HG02852 (cell line): ENCODE measurements around the gene NR2C2.

Experiments
- ATAC-seq: cut with Tn5 transposase; IDR thresholded peaks from one replicate; pipeline ENCODE4 v1.9.1; 2021; ENCODE audit warnings: mild to moderate bottlenecking, moderate library complexity; ENCODE audit not compliant: unreplicated experiment

The NR2C2 gene

GRCh38 chr3:15056676-15057404, 109.5 kb downstream of the NR2C2 start:
- ATAC-seq = no peak

- no peak for ATAC-seq
Observed at GRCh38 chr3:15060029-15060428, 112.6 kb downstream of the NR2C2 start.

DNA sequence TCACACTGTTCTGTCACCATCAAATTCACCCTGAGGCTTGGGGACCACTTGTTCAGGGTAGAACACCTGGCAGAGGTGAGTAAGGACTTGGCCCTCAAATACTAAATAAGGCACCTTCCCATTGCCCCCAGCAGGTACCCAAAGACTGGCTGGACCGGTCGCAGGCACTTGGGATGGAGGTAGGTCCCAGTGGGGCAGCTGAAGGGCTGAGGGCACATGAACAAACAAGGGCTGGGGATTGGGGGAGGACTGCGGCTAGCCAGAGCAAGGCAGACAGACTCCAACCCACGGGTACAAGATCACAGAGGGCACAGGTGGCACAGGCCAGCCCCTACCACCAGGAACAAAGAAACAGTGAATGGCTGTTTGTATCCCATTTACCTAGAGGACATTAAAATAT, 115.9 kb downstream of the NR2C2 start:
- ATAC-seq = no peak

- ATAC-seq = no peak
Observed at GRCh38 chr3:15063656-15064286, 116.4 kb downstream of the NR2C2 start.

DNA sequence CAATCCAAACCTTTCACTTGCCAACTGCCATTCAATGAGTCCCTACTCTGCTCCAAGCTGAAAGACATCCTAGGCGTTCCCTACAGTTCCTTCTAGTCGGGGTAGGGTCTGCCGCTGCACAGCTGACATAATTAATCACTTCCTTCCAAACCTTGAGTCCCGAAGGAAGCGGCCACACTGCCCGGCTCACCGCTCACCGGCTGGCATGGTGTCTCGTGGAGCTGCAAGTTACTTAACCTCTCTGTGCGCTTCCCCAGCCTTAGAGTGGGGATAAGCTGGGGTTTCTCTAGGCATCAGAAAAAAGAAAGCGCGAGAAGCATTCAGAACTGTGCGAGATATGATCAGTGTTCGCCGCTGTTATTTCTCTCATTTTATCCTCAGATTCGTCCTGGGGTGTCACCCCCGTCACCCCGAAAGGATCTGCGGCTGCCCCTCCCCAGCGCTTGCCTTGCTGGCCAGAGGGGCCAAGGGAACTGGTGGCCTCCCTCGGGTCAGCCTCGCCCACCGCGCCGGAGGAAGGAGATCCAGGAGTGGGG, 117.0 kb downstream of the NR2C2 start:
- peak; percentile 8 for ATAC-seq

- ATAC-seq = peak; percentile 98
Observed at GRCh38 chr3:15064835-15065549, 117.6 kb downstream of the NR2C2 start, which contains the start of gene MRPS25. MRPS25 (minus strand) TSS chr3:15065315; CDS start chr3:15065194, 121 bp downstream.

- ATAC-seq = peak; percentile 4
Observed at GRCh38 chr3:15065550-15066007, 118.2 kb downstream of the NR2C2 start.

DNA sequence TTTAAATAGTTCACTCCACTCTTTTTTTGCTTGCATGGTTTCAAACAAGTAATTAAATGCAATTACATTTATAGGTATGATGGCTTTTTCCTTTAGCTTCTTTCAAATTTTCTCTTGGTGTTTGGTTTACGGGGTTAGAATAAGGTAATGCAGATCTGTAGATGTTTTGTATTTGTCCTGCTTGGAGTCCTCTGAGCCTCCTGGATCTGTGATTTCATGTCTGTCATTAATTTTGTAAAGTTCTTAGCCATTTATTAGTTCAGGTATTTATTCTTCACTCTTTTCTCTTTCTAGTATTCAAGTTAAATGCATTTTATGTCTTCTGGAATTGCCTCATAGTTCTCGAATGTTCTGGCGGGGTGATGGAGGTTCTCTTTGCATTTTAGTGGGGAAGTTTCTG, 119.1 kb downstream of the NR2C2 start:
- no peak for ATAC-seq

DNA sequence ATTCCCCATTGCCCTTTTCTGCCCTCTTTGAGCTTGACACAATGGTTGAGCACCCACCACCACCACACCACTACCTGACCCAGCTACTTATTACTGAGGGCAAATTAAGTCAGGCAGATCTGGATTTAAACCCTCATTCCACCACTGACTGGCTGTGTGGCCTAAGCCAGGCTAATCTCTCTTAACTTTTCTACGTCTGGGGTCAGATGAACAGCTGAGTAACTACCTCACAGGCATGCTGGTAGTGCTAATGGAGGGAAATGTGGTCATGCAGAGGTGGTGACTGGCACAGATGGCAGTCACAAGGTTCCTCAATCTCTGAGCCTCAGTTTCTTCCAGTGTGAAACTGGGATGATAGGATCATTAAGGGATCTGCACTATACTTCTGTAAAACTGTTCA, 122.1 kb downstream of the NR2C2 start:
- ATAC-seq = no peak

GRCh38 chr3:15071699-15072098, 124.3 kb downstream of the NR2C2 start:
- ATAC-seq = no peak

DNA sequence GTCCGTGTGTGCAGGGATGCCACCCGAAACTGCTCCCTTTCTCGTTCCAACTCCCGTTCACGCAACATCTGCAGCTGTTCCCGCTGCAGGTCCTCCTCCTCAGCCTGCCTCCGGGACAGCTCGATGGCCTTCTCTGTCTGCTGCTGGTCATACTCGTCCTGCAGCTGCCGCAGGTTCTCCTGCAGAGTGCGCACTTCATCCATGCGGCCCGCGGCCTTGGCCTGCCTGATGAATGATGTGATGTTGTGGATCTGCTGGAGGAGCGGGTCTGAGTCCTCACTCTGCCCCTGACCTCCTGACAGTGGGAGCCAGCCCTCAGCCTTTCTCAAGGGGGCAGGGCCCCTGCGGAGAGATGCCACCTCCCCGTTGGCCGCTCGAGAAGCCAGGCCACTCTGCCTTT, 127.1 kb downstream of the NR2C2 start:
- ATAC-seq = no peak

DNA sequence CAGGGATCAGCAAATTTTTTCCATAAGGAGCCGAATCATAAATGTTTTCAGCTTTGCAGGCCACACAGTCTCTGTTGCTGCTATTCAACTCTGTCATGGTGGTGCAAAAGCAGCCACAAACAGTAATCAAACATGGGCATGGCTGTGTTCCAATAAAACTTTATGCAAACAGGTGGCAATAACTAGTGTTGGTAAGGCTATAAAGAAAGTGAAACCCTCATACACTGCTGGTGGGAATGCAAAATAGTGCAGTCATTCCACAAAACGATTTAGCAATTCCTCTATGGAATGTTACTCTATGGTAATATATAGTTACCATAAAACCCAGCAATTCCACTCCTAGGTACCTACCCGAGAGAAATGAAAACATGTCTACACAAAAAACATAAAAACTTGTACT, 131.7 kb downstream of the NR2C2 start:
- ATAC-seq = no peak

- no peak for ATAC-seq
Observed at GRCh38 chr3:15081960-15082664, 134.7 kb downstream of the NR2C2 start.

DNA sequence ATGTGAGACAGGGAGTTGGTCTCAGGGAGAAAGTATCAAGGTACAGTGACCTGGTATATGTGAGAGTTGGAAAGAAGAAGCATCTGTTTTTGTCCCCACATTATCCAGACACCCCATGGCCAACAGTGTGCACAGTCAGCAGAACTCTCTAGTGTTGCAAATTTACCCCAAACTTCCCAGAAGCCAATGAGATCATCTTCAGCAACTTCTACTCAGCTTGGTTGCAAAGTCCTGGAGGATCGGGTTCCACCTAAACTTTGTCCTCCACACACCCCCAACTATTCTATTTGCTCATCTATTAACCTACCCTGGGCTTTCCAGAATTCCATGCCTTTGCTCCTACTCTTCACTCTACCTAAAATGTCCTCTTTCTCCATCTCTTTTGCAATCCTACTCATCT, 135.9 kb downstream of the NR2C2 start:
- ATAC-seq = no peak

GRCh38 chr3:15086263-15086662, 138.9 kb downstream of the NR2C2 start:
- no peak for ATAC-seq

GRCh38 chr3:15086699-15087098, 139.3 kb downstream of the NR2C2 start:
- ATAC-seq = no peak

- ATAC-seq = no peak
Observed at GRCh38 chr3:15089201-15089600, 141.8 kb downstream of the NR2C2 start.

- no peak for ATAC-seq
Observed at GRCh38 chr3:15091575-15091974, 144.2 kb downstream of the NR2C2 start.

DNA sequence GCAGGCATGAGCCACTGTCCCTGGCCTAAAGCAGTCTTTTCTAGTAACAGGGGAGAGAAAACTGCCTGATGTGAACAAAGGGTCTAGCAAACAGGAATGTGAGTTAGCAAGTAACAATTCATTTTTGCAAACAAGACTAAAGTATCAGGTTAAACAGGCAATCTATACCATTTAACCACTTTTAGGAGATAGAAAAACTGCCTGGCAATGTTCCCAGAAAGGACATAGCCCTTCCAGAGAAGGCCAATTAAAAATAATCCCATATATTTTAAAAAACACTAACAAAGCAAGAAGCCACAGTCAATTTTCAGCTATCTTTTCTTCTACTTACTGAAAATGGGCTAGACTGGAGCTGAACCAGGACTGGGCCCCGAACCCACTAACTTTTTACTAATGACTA, 145.3 kb downstream of the NR2C2 start:
- no peak for ATAC-seq

DNA sequence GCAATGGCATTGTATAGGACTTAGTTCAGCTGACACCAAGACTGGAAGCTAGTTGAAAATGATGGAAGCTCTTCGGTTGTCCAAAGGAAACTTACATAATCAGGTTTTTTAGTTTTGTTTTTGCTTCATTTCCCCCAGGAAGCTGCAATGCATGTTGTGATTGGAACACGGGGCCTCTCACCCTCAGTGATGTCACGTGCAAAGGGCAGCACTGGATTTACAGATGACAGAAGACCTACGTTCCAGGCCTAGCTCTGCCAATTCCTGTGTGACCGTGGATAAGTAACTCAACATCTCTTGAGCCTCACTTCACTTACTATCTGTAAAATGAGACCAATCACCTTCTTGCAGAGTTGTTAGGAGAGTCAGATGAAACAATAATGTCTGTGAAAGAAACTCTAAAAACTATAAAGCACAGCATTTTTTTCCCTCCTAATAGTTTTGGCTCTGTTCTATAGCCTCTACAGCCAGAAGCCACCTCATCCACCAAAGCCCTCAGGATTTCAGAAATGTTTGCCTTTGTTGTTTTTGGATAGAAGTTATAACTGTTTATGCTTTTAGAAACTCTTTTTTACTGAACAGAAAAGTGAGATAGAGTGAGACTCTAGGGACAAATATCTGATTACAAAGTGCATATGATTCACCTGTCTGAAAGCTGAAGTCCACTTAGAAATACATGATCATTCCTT, 146.9 kb downstream of the NR2C2 start:
- no peak for ATAC-seq
